Activated T-helper 9 cell treated with anti-CD3 and anti-CD28 coated beads, Interleukin-2, amount 50 U/mL, for 16 hours (primary cell): Measurements from ENCODE around the gene CD226.
A peak's percentile ranks its signal among the peaks of the same experiment; 100 is the strongest.
"Not testable (repeated sequence)": the region's sequence is repeated elsewhere in the genome, so short reads cannot be mapped to it uniquely, and the experiment has no call there.

Experiments used
- DNase-seq: peaks from one replicate; pipeline ENCODE4 v3.0.0-alpha.2; 2020; ENCODE audit warnings: low read depth

Gene CD226

GRCh38 chr18:69956665-69957620 lies 9.3 kb upstream of the CD226 start:
- no peak for DNase-seq

GRCh38 chr18:69956057-69956456 lies 8.4 kb upstream of the CD226 start:
- DNase-seq: no peak

- DNase-seq: no peak
These were observed 7.2 kb upstream of the CD226 start for GRCh38 chr18:69954719-69955480.

- DNase-seq: no peak
These were observed 5.5 kb upstream of the CD226 start for GRCh38 chr18:69953191-69953590.

- no peak for DNase-seq
These were observed 3.5 kb upstream of the CD226 start for GRCh38 chr18:69951182-69951581.

- DNase-seq: no peak
These were observed 1.9 kb upstream of the CD226 start for GRCh38 chr18:69949538-69949936.

GRCh38 chr18:69948919-69949537 lies 1.4 kb upstream of the CD226 start:
- DNase-seq: peak; percentile 50

GRCh38 chr18:69948256-69948655 lies 583 bp upstream of the CD226 start:
- no peak for DNase-seq

GRCh38 chr18:69946608-69947155 lies 991 bp downstream of the CD226 start:
- no peak for DNase-seq

GRCh38 chr18:69945220-69946114 lies 2.2 kb downstream of the CD226 start:
- DNase-seq: no peak

GRCh38 chr18:69944436-69944835 lies 3.2 kb downstream of the CD226 start:
- DNase-seq: no peak

GRCh38 chr18:69943021-69943420 lies 4.7 kb downstream of the CD226 start:
- DNase-seq: no peak

GRCh38 chr18:69941183-69941582 lies 6.5 kb downstream of the CD226 start:
- no peak for DNase-seq

GRCh38 chr18:69939812-69940211 lies 7.9 kb downstream of the CD226 start:
- not testable (repeated sequence) for DNase-seq

- DNase-seq: no peak
These were observed 11.5 kb downstream of the CD226 start for GRCh38 chr18:69936191-69936558.

GRCh38 chr18:69935319-69936190 lies 12.1 kb downstream of the CD226 start:
- DNase-seq: peak; percentile 76

- DNase-seq: no peak
These were observed 12.9 kb downstream of the CD226 start for GRCh38 chr18:69934601-69935265.

- no peak for DNase-seq
These were observed 18.5 kb downstream of the CD226 start for GRCh38 chr18:69929041-69929774.

- no peak for DNase-seq
These were observed 31.3 kb downstream of the CD226 start for GRCh38 chr18:69916412-69916811.
